Esophagus squamous epithelium (tissue), 5 donors: ENCODE data around the gene TMEM14A. TPM values are rescaled to one million over a fixed set of nuclear protein-coding genes. Genes with fewer than 3 reads are reported as not detected.

Source experiments
- DNase-seq: peaks from one replicate; lab custom pipeline; 2025; lab: John Stamatoyannopoulos, UW
- H3K27ac ChIP-seq, 4 donors: fragments of 200-600 bp; sonication (generic); one replicate each; pipeline ENCODE4 v1.5.1; 2016 to 2019; ENCODE audit warnings: mild to moderate bottlenecking in 1 of 4
- H3K27me3 ChIP-seq, 4 donors: fragments of 200-600 bp; sonication (generic); 1 replicate in 3 of 4; 2 replicates in 1 of 4; pipeline versions ENCODE4 v1.5.1 to v1.6.0; 2017 to 2021; ENCODE audit warnings: antibody characterized with exemption in 1 of 4
- H3K36me3 ChIP-seq, 3 donors: fragments of 200-600 bp; sonication (generic); one replicate each; pipeline ENCODE4 v1.5.1; 2016 to 2019
- H3K4me1 ChIP-seq, 3 donors: fragments of 200-600 bp; sonication (generic); one replicate each; pipeline ENCODE4 v1.5.1; 2017 to 2019
- H3K4me3 ChIP-seq, 4 donors: fragments of 200-600 bp; sonication (generic); 1 replicate in 3 of 4; 2 replicates in 1 of 4; pipeline ENCODE4 v1.5.1; 2016 to 2019; ENCODE audit warnings: mild to moderate bottlenecking in 2 of 4, moderate library complexity in 1 of 4
- H3K9me3 ChIP-seq, 3 donors: fragments of 200-600 bp; sonication (generic); one replicate each; pipeline ENCODE4 v1.5.1; 2016 to 2019
- CTCF ChIP-seq, 6 experiments: fragments of 450-650 bp in 4 of 6; fragments of 200-600 bp in 2 of 6; sonication (generic) in 2 of 6; IDR thresholded peaks; one replicate each; pipeline ENCODE4 v1.5.1; 2016 to 2019; ENCODE audit warnings: antibody characterized with exemption in 6 of 6, mild to moderate bottlenecking in 4 of 6, moderate library complexity in 4 of 6
- POLR2A ChIP-seq, 4 donors: fragments of 450-650 bp; IDR thresholded peaks; one replicate each; pipeline ENCODE4 v1.6.1; 2017; ENCODE audit warnings: antibody characterized with exemption in 4 of 4, mild to moderate bottlenecking in 4 of 4, moderate library complexity in 3 of 4
- WGBS, 2 donors: methylation state at CpG; one replicate each; pipeline ENCODE4 v1.1.5; 2018; 5-methylcytosine and 5-hydroxymethylcytosine counted together
- intact Hi-C: fragments of 100-400 bp; cut with DNase I; formaldehyde crosslinking; loops from one replicate; pipeline ENCODE4 v1.15.0; 2022
- total RNA-seq, 4 donors: library from RNA; depleted of rRNA; stranded (reverse); fragments of >200 nt; gene quantifications; one replicate each; pipeline ENCODE4 v1.1.0, GENCODE V29; 2016
- donor health status: DM: yes; HTN: yes; CAD: no.

The TMEM14A gene
- total RNA-seq, 4 donors from 2014 or later: 38.1 to 102 (median 51.3) TPM

- TF ChIP-seq CTCF (IDR thresholded peaks at IDR 0.05) (no peak), POLR2A (IDR thresholded peaks at IDR 0.05) (no peak)
- no peak for DNase-seq
- peaks cover 0 to 2% (median 0%) of the 10 kb centered on the region in 3 donors for H3K4me1 ChIP-seq
- no peaks in the 10 kb centered on the region for H3K9me3 ChIP-seq
- peaks cover 0 to 8% (median 0%) of the 10 kb centered on the region in 4 donors for H3K27me3 ChIP-seq
- no peaks in the 10 kb centered on the region for H3K36me3 ChIP-seq
- intact Hi-C loops: no loop called here
- WGBS, 2 donors: 63 to 73% methylated on average over 5 of the region's 5 CpGs
- H3K4me3 ChIP-seq: no peak overlapping the region
- H3K27ac ChIP-seq: no peak overlapping the region
Measured at GRCh38 chr6:52635049-52635577, 35.8 kb upstream of the TMEM14A start.

GRCh38 chr6:52636830-52637229 lies 34.1 kb upstream of the TMEM14A start:
- no peaks in the 10 kb centered on the region for H3K36me3 ChIP-seq
- peaks cover 0 to 5% (median 0%) of the 10 kb centered on the region in 3 donors for H3K4me1 ChIP-seq
- no peak for TF ChIP-seq POLR2A (IDR thresholded peaks at IDR 0.05)
- no peak for TF ChIP-seq CTCF (IDR thresholded peaks at IDR 0.05)
- peaks cover 0 to 25% (median 0%) of the 10 kb centered on the region in 4 donors for H3K27me3 ChIP-seq
- H3K4me3 ChIP-seq: no peak overlapping the region
- H3K27ac ChIP-seq: no peak overlapping the region
- no peaks in the 10 kb centered on the region for H3K9me3 ChIP-seq
- no peak for DNase-seq
- intact Hi-C loops: no loop called here
- WGBS, 2 donors: 57 to 76% methylated on average over 2 of the region's 2 CpGs

GRCh38 chr6:52639493-52639892 lies 31.4 kb upstream of the TMEM14A start:
- H3K27ac ChIP-seq: no peak overlapping the region
- no peaks in the 10 kb centered on the region for H3K36me3 ChIP-seq
- no peak for DNase-seq
- H3K4me3 ChIP-seq: no peak overlapping the region
- 67 to 75% methylated on average over 2 of the region's 2 CpGs for WGBS, 2 donors
- no peaks in the 10 kb centered on the region for H3K9me3 ChIP-seq
- intact Hi-C loops: no loop called here
- H3K27me3 ChIP-seq: peaks cover 0 to 32% (median 0%) of the 10 kb centered on the region in 4 donors
- no peak for TF ChIP-seq POLR2A (IDR thresholded peaks at IDR 0.05)
- TF ChIP-seq CTCF (IDR thresholded peaks at IDR 0.05): no peak
- H3K4me1 ChIP-seq: peaks cover 0 to 5% (median 0%) of the 10 kb centered on the region in 3 donors

GRCh38 chr6:52640170-52640569 lies 30.7 kb upstream of the TMEM14A start:
- 22 to 51% methylated on average over 11 of the region's 11 CpGs for WGBS, 2 donors
- Histone ChIP-seq H3K9me3 (no peaks in the 10 kb centered on the region), H3K36me3 (no peaks in the 10 kb centered on the region), H3K4me3 (no peak overlapping the region), H3K4me1 (peaks cover 0 to 5% (median 0%) of the 10 kb centered on the region in 3 donors), H3K27ac (no peak overlapping the region), H3K27me3 (peaks cover 0 to 32% (median 0%) of the 10 kb centered on the region in 4 donors)
- intact Hi-C loops: no loop called here
- TF ChIP-seq POLR2A (IDR thresholded peaks at IDR 0.05) (no peak), CTCF (IDR thresholded peaks at IDR 0.05) (no peak)
- DNase-seq: no peak

GRCh38 chr6:52640916-52641315 lies 30.0 kb upstream of the TMEM14A start:
- 83 to 85% methylated on average over 5 of the region's 5 CpGs for WGBS, 2 donors
- no peaks in the 10 kb centered on the region for H3K9me3 ChIP-seq
- intact Hi-C loops: no loop called here
- no peaks in the 10 kb centered on the region for H3K36me3 ChIP-seq
- no peak for TF ChIP-seq CTCF (IDR thresholded peaks at IDR 0.05)
- TF ChIP-seq POLR2A (IDR thresholded peaks at IDR 0.05): no peak
- H3K27ac ChIP-seq: no peak overlapping the region
- no peak for DNase-seq
- H3K4me3 ChIP-seq: no peak overlapping the region
- H3K4me1 ChIP-seq: peaks cover 0 to 5% (median 0%) of the 10 kb centered on the region in 3 donors
- peaks cover 0 to 32% (median 0%) of the 10 kb centered on the region in 4 donors for H3K27me3 ChIP-seq
